Measurements from ENCODE around the gene PSMB2. TPM values are rescaled to one million over a fixed set of nuclear protein-coding genes. Genes with fewer than 3 reads are reported as not detected.

The PSMB2 gene
- total RNA-seq, 4 donors from 2014 or later: 34.8 to 53.9 (median 52.5) TPM

GRCh38 chr1:35633547-35633946 is 7.8 kb downstream of the PSMB2 start:
- Histone ChIP-seq H3K27ac (no peak overlapping the region), H3K4me1 (peaks cover 20% of the 10 kb centered on the region), H3K4me3 (no peak overlapping the region), H3K36me3 (peaks cover 67% of the 10 kb centered on the region), H3K9me3 (no peaks in the 10 kb centered on the region), H3K27me3 (no peaks in the 10 kb centered on the region)
- no peak for TF ChIP-seq CTCF (IDR thresholded peaks at IDR 0.05)
- TF ChIP-seq POLR2A (IDR thresholded peaks at IDR 0.05): no peak
- TF ChIP-seq EP300 (IDR thresholded peaks at IDR 0.05): no peak
- TF ChIP-seq POLR2AphosphoS5 (IDR thresholded peaks at IDR 0.05): no peak
- DNase-seq (ENCODE audit: low spot score in 2 of 2): no peak

GRCh38 chr1:35631396-35631795 is 9.9 kb downstream of the PSMB2 start:
- no peak for DNase-seq (ENCODE audit: low spot score in 2 of 2)
- Histone ChIP-seq H3K4me3 (no peak overlapping the region), H3K9me3 (no peaks in the 10 kb centered on the region), H3K4me1 (no peaks in the 10 kb centered on the region), H3K27ac (no peak overlapping the region), H3K36me3 (peaks cover 75% of the 10 kb centered on the region), H3K27me3 (no peaks in the 10 kb centered on the region)
- 80% methylated on average over 3 of the region's 3 CpGs for WGBS
- no peak for TF ChIP-seq POLR2A (IDR thresholded peaks at IDR 0.05)
- no peak for TF ChIP-seq EP300 (IDR thresholded peaks at IDR 0.05)
- TF ChIP-seq CTCF (IDR thresholded peaks at IDR 0.05): no peak
- TF ChIP-seq POLR2AphosphoS5 (IDR thresholded peaks at IDR 0.05): no peak

GRCh38 chr1:35629051-35629450 is 12.3 kb downstream of the PSMB2 start:
- TF ChIP-seq CTCF (IDR thresholded peaks at IDR 0.05): no peak
- no peak for TF ChIP-seq POLR2AphosphoS5 (IDR thresholded peaks at IDR 0.05)
- TF ChIP-seq POLR2A (IDR thresholded peaks at IDR 0.05): no peak
- TF ChIP-seq EP300 (IDR thresholded peaks at IDR 0.05): no peak
- H3K4me3 ChIP-seq: no peak overlapping the region
- 34% methylated on average over 2 of the region's 2 CpGs for WGBS
- no peaks in the 10 kb centered on the region for H3K4me1 ChIP-seq
- no peaks in the 10 kb centered on the region for H3K9me3 ChIP-seq
- no peak overlapping the region for H3K27ac ChIP-seq
- H3K36me3 ChIP-seq: peaks cover 73% of the 10 kb centered on the region
- no peak for DNase-seq (ENCODE audit: low spot score in 2 of 2)
- H3K27me3 ChIP-seq: no peaks in the 10 kb centered on the region

- no peak overlapping the region for H3K27ac ChIP-seq
- no peak for TF ChIP-seq CTCF (IDR thresholded peaks at IDR 0.05)
- TF ChIP-seq POLR2A (IDR thresholded peaks at IDR 0.05): no peak
- no peak for TF ChIP-seq EP300 (IDR thresholded peaks at IDR 0.05)
- TF ChIP-seq POLR2AphosphoS5 (IDR thresholded peaks at IDR 0.05): no peak
- no peak for DNase-seq (ENCODE audit: low spot score in 2 of 2)
- H3K4me3 ChIP-seq: no peak overlapping the region
- no peaks in the 10 kb centered on the region for H3K4me1 ChIP-seq
- H3K36me3 ChIP-seq: peaks cover 37% of the 10 kb centered on the region
- no peaks in the 10 kb centered on the region for H3K27me3 ChIP-seq
- no peaks in the 10 kb centered on the region for H3K9me3 ChIP-seq
Measured at GRCh38 chr1:35623832-35624231, 17.5 kb downstream of the PSMB2 start.

- H3K27me3 ChIP-seq: no peaks in the 10 kb centered on the region
- H3K36me3 ChIP-seq: peaks cover 33% of the 10 kb centered on the region
- H3K4me3 ChIP-seq: no peak overlapping the region
- DNase-seq (ENCODE audit: low spot score in 2 of 2): no peak
- no peaks in the 10 kb centered on the region for H3K4me1 ChIP-seq
- no peak overlapping the region for H3K27ac ChIP-seq
- TF ChIP-seq POLR2A (IDR thresholded peaks at IDR 0.05) (no peak), POLR2AphosphoS5 (IDR thresholded peaks at IDR 0.05) (no peak), EP300 (IDR thresholded peaks at IDR 0.05) (no peak), CTCF (IDR thresholded peaks at IDR 0.05) (no peak)
- H3K9me3 ChIP-seq: no peaks in the 10 kb centered on the region
- 81% methylated on average over 4 of the region's 4 CpGs for WGBS
Measured at GRCh38 chr1:35622510-35623178, 18.7 kb downstream of the PSMB2 start.
